ENCODE measurements around the gene KIF4B. TPM values are rescaled to one million over a fixed set of nuclear protein-coding genes. Genes with fewer than 3 reads are reported as not detected.

Gene KIF4B
- total RNA-seq, 1 donor from 2014 or later: 0.17 TPM

DNA sequence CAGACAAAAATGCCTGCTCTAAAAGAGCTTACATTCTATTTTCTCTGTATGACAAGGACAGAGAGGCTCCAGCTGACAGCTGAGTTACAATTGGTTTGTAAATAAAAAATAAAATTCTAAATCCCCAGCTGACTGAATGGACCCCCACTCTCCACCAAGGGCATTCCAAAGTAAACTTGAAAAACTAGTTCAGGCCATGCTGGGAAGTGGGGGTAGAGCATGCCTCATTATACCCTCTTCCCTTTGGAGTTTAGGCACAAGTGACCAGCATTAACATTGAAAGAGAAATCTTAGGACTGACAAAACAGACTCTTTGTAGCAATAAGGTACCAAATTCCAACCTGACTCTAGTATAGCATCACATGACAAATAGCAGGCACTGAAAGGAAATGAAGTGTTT, 31.0 kb downstream of the KIF4B start:
- H3K4me1 ChIP-seq: no peaks in the 10 kb centered on the region
- H3K27me3 ChIP-seq: no peaks in the 10 kb centered on the region
- no peak for DNase-seq
- no peak overlapping the region for H3K4me3 ChIP-seq
- H3K27ac ChIP-seq: no peak overlapping the region
- TF ChIP-seq, protein P1, sequence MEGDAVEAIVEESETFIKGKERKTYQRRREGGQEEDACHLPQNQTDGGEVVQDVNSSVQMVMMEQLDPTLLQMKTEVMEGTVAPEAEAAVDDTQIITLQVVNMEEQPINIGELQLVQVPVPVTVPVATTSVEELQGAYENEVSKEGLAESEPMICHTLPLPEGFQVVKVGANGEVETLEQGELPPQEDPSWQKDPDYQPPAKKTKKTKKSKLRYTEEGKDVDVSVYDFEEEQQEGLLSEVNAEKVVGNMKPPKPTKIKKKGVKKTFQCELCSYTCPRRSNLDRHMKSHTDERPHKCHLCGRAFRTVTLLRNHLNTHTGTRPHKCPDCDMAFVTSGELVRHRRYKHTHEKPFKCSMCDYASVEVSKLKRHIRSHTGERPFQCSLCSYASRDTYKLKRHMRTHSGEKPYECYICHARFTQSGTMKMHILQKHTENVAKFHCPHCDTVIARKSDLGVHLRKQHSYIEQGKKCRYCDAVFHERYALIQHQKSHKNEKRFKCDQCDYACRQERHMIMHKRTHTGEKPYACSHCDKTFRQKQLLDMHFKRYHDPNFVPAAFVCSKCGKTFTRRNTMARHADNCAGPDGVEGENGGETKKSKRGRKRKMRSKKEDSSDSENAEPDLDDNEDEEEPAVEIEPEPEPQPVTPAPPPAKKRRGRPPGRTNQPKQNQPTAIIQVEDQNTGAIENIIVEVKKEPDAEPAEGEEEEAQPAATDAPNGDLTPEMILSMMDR (IDR thresholded peaks at IDR 0.05): no peak
- no peaks in the 10 kb centered on the region for H3K9me3 ChIP-seq
- intact Hi-C loops (cut with DNase I): no loop called here
- H3K36me3 ChIP-seq: no peaks in the 10 kb centered on the region
- no peak for ATAC-seq

DNA sequence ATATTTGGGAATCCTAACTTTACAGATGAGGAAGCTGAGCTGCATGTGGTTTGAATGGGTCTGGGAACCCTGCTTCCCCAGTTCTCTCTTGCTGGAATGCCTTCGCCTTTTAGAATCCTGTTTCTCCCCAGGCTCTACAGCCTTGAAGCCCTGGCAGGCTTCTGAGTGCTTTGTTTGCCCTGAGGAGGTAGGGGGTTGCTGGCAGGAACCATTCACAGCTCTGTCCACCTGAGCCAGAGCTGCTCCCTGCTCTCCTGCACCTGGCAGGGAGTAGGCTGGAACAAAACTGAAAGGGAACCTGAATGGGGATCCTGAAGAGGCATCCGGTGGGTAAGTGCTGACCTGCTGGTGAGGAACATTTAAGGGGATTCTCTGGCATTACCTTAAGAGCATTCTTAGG, 33.0 kb downstream of the KIF4B start:
- DNase-seq: no peak
- Histone ChIP-seq H3K9me3 (no peaks in the 10 kb centered on the region), H3K4me1 (no peaks in the 10 kb centered on the region), H3K27ac (no peak overlapping the region), H3K36me3 (no peaks in the 10 kb centered on the region), H3K4me3 (no peak overlapping the region), H3K27me3 (no peaks in the 10 kb centered on the region)
- peak; percentile 17 for ATAC-seq
- intact Hi-C loops (cut with DNase I): no loop called here
- TF ChIP-seq, protein P1 (IDR thresholded peaks at IDR 0.05): no peak

DNA sequence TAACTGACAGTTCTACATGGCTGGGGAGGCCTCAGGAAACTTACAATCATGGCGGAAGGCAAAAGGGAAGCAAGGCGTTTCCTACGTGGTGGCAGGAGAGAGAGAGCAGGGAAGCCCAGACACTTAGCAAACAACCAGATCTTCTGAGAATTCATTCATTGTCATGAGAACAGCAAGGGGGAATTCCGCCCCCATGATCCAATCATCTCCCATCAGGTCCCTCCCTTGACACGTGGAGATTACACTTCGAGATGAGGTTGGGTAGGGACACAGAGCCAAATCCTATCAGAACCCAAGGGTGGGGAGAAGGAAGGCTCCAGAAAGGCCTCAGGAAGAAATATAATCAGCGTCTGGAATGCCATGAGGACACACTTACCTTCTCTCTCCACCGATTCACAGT, 34.3 kb downstream of the KIF4B start:
- TF ChIP-seq, protein P1 (IDR thresholded peaks at IDR 0.05): no peak
- no peak for ATAC-seq
- no peaks in the 10 kb centered on the region for H3K9me3 ChIP-seq
- H3K4me3 ChIP-seq: no peak overlapping the region
- H3K36me3 ChIP-seq: no peaks in the 10 kb centered on the region
- DNase-seq: no peak
- no peak overlapping the region for H3K27ac ChIP-seq
- intact Hi-C loops (cut with DNase I): no loop called here
- H3K27me3 ChIP-seq: no peaks in the 10 kb centered on the region
- H3K4me1 ChIP-seq: no peaks in the 10 kb centered on the region

DNA sequence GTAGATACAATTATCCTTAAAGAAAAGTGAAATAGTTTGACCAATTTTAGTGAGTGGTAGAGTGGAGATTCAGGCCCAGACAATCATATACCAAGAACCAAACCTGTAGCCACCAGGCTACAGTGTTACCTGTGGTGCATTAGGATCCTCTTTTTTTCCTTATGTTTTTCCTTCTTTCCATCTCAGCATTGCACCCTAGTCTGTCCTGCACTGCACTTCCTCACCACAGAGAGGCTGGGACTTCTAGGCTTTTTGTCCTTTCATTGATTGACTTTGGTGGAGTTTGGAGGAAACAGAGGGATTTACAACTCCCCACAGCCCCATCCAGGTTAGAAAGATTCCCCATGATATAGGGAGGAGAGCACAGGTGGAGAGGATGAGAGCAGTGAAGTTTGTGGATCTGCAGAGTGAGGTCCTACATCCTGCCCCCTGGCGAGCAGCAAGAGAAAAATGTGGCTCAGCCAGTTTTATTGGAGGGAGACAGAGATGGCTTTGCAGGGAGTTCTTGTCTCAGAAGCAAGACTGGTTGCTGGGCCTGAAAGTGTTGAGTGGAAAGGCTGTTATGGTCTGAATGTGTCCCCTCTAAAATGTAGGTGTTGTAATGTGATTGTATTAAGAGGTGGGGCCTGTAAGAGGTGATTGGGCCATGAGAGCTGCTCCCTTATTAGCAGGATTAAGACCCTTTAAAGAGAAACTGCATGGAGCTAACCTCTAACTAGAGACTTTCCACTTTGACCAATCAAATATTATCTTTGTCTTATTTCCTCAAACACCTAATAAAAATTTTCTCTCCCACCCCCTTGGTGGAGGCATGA, 36.2 kb downstream of the KIF4B start:
- H3K27ac ChIP-seq: no peak overlapping the region
- no peak for DNase-seq
- H3K4me1 ChIP-seq: no peaks in the 10 kb centered on the region
- no peaks in the 10 kb centered on the region for H3K36me3 ChIP-seq
- intact Hi-C loops (cut with DNase I): no loop called here
- TF ChIP-seq, protein P1 (IDR thresholded peaks at IDR 0.05): no peak
- peak; percentile 24 for ATAC-seq
- no peaks in the 10 kb centered on the region for H3K27me3 ChIP-seq
- no peaks in the 10 kb centered on the region for H3K9me3 ChIP-seq
- H3K4me3 ChIP-seq: no peak overlapping the region

DNA sequence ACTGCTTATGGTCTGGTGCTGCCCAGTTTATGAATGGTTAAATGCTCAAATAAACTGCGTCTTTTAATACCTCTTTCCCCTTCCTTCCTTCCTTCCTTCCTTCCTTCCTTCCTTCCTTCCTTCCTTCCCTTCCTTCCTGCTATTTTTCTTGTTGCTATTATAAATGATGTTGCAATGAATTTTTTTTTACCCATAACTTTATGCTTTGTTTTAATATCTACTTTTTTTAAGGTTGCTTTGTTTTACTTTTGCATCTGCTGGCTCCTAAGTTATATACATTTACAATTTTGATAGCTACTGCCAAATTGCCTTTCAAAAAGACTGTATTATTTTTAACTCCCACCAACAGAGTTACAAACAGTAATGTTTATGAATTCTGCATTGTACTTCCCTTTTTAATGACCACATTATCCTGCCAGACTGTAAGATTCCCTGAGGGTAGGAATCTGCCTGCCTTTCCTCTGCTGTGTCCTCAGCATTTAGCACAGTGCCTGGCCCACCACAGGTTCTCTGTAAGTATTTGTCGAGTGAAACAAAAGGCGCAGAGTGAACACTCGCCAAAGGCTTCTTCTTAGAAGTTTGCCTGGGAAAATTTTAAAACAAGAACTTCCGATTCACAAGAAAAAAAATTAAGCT, 36.9 kb downstream of the KIF4B start:
- no peaks in the 10 kb centered on the region for H3K36me3 ChIP-seq
- TF ChIP-seq, protein P1 (IDR thresholded peaks at IDR 0.05): no peak
- no peaks in the 10 kb centered on the region for H3K4me1 ChIP-seq
- intact Hi-C loops (cut with DNase I): no loop called here
- DNase-seq (no peak), ATAC-seq (no peak)
- H3K27ac ChIP-seq: no peak overlapping the region
- H3K9me3 ChIP-seq: no peaks in the 10 kb centered on the region
- H3K4me3 ChIP-seq: no peak overlapping the region
- H3K27me3 ChIP-seq: no peaks in the 10 kb centered on the region
